Stimulated activated CD4-positive, alpha-beta T cell treated with anti-CD3 and anti-CD28 coated beads, Interleukin-15, amount 100 ng/mL, for 24 hours (primary cell): ENCODE results near the gene PNCK.
"Not testable (repeated sequence)": the region's sequence is repeated elsewhere in the genome, so short reads cannot be mapped to it uniquely, and the experiment has no call there.

Source experiments
- DNase-seq: peaks from one replicate; pipeline ENCODE4 v3.0.0-alpha.2; 2020

Gene PNCK

DNA sequence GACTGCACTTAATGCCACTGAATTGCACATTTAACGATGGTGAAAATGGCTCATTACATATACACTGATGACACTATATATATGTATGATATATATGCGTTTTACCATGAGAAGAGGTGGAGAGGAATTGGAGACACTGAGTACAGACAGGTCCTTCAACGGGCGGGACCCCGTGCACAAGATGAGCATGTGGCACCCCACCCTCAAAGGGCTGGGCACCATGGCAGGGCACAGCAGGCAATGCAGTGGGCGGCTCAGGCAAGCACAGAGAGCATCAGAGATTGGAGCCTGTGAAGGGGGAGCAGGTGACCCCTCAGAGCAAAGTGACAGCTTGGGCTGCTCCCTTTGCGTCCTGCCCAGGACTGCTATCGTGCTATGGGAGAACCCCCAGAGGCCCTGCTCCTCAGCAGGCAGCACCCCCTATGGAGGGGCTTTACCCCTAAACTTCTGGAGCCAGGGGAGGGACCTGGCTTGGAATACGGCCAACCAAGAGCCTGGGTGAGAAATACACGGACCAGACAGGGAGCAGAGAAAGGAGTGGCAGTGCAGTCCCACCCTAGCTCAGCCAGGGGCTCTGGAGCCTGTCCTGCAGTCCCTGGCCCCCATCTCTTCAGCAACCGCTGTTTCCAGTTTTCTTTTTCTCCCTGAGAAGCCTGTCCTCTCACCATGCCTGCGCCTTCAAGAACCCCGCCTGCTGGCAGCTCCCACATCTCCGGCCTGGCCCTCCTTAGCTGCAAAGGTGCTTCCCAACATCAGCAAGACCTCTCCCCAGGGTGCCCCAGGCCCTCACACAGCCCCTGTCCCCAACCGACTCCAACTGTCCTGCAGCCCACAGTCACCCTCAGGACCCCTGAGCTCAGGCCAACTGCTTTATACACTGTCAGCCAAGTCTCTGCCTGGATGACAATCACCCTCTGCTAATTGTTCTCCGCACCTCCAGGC is 24.6 kb upstream of the PNCK start:
- no peak for DNase-seq

GRCh38 chrX:153696986-153697722 is 23.5 kb upstream of the PNCK start:
- DNase-seq: not testable (repeated sequence)

DNA sequence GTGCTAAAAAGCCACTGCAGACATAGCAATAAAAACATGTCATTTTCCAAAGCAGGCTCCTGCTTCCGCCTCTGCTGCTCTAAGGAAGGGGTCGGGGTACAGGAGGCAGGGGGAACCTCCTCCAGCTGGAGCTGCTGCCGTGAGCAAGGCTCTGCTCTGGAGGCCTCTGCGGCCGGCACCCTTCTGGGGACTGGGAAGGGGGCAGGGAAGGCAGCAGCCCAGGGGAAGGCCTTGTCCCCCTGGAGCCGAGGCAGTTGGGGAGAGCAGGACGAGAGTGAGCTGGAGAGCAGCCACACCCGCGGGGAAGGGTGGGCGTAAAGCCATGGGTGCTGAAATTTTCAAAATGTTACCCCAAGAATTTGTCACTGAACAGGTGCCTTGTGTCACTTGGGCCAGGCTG is 22.9 kb upstream of the PNCK start:
- not testable (repeated sequence) for DNase-seq

GRCh38 chrX:153696100-153696499 is 22.5 kb upstream of the PNCK start:
- no peak for DNase-seq

DNA sequence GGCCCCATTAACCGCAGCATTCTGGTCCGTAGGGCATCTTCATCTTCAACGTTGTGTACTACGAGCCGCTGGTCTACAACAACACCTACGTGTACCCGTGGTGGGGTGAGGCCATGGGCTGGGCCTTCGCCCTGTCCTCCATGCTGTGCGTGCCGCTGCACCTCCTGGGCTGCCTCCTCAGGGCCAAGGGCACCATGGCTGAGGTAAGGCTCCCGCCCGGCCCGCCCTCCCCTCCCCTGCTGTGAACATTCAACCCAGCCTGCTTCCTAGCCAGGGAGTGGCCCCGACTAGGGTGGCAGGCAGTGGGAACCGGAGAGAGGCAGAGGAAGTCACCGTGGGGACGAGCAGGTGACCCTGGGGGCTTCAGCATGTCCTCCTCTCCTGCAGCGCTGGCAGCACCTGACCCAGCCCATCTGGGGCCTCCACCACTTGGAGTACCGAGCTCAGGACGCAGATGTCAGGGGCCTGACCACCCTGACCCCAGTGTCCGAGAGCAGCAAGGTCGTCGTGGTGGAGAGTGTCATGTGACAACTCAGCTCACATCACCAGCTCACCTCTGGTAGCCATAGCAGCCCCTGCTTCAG is 21.2 kb upstream of the PNCK start:
- DNase-seq: no peak

DNA sequence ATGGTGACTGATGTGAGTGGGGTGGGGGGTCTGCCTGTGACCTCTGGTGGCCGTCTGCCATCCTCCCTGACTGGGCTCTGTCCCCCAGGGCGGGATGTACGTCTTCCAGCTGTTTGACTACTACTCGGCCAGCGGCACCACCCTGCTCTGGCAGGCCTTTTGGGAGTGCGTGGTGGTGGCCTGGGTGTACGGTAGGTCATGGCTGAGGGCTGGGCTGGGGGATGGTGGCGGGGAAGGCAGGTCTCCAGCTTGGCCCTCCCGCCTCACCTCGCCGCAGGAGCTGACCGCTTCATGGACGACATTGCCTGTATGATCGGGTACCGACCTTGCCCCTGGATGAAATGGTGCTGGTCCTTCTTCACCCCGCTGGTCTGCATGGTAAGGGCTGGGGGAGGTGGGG is 20.6 kb upstream of the PNCK start:
- DNase-seq: not testable (repeated sequence)

DNA sequence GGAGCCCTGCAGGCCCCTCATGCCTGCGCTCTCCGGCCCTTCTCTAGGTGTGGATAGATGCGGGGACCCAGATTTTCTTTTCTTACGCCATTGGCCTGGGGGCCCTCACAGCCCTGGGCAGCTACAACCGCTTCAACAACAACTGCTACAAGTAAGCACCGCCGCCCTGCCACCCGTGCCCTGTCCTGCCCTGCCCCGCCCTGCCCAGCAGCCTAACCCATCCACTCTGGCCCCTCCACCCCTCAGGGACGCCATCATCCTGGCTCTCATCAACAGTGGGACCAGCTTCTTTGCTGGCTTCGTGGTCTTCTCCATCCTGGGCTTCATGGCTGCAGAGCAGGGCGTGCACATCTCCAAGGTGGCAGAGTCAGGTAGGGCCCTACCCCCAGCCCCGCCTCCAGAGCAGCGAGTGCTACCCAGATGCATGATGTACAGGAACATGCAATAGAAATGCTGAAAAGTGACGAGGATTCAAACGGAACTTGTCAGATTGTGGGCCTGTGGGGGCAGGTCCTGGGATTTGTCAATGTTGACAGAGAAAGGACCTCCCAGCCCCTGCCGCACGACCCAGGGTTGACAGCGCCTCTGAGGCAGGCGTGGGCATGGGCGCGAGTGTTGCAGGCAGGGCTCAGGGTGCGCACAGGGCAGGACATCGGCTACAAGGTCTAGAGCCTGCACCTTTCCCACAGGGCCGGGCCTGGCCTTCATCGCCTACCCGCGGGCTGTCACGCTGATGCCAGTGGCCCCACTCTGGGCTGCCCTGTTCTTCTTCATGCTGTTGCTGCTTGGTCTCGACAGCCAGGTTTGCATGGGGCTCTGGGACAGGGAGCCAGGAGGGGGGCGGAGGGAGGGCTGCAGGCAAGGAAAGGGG is 19.8 kb upstream of the PNCK start:
- DNase-seq: no peak

DNA sequence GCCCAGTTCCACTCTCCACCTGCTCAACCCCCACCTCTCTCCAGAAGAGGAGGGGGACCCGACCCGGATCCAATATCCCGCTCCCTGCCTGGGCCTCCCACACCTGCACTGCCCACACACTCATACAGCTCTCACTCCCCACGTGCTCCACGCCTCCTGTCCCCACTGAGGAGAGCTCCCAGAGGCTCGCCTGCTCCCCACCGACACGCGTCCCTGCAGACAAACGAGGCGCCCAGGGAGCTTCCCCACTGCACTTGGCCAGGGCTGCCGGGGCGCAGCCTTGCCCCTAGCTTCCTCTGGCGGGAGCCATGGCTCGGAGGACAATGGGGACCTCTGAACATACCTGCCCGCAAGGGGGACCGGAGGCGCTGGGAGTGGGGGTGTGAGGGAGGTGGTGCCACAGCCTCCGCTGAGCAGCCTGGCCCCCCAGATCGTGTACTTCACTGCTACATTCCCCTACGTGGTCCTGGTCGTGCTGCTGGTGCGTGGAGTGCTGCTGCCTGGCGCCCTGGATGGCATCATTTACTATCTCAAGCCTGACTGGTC is 19.1 kb upstream of the PNCK start:
- no peak for DNase-seq

GRCh38 chrX:153692003-153692402 is 18.4 kb upstream of the PNCK start:
- no peak for DNase-seq

DNA sequence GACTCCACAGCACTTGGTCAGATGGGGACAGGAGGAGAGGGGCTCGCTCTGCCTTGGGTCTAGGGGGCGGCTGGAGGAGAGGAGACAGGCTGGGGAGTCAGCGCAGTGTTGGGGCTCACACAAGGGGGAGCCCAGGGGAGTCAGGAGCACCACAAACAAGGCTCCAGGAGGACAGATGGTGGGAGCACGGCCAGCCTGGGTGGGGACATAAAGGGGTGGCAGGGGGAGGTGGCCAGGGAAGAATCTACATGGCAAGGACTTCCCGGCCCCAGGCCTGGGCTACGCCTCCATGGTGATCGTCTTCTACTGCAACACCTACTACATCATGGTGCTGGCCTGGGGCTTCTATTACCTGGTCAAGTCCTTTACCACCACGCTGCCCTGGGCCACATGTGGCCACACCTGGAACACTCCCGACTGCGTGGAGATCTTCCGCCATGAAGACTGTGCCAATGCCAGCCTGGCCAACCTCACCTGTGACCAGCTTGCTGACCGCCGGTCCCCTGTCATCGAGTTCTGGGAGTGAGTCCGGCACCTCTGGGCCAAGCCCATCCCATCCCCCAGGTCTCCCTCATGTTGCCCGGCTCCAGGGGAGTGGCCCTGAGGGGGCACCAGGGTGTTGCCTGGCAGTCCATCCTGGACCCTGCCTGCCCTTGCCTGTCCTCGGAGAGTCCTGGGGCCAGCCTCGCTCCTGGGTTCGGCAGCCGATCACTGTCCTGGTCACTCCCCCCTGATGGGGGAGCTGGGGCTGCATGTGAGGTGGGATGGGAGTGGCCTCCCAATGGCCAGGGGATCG is 17.6 kb upstream of the PNCK start:
- DNase-seq: not testable (repeated sequence)

- no peak for DNase-seq
These were observed 16.9 kb upstream of the PNCK start for GRCh38 chrX:153690466-153690865.

- DNase-seq: no peak
These were observed 16.2 kb upstream of the PNCK start for GRCh38 chrX:153689654-153690465.

- DNase-seq: no peak
These were observed 15.4 kb upstream of the PNCK start for GRCh38 chrX:153688911-153689590.

- no peak for DNase-seq
These were observed 14.9 kb upstream of the PNCK start for GRCh38 chrX:153688506-153688905.

DNA sequence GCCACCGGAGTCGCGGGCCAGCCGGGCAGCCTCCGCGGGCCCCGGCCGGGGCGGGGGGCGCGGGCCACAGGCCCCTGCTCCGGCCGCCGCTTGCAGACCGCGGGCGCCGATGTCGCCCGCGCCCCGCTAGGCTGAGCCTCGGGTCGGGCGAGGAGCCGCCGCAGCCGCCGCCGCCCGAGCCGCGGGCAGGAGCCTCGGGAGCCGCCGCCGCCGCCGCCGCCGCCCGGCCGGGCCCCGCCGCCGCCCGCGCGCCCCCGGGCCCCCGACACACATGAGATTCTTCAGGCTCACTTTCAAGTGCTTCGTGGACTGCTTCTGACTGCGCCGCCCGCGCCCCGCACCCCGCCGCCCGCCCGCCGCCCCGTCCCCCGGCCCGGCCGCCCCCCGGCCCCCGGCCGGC is 14.5 kb upstream of the PNCK start:
- DNase-seq: no peak

DNA sequence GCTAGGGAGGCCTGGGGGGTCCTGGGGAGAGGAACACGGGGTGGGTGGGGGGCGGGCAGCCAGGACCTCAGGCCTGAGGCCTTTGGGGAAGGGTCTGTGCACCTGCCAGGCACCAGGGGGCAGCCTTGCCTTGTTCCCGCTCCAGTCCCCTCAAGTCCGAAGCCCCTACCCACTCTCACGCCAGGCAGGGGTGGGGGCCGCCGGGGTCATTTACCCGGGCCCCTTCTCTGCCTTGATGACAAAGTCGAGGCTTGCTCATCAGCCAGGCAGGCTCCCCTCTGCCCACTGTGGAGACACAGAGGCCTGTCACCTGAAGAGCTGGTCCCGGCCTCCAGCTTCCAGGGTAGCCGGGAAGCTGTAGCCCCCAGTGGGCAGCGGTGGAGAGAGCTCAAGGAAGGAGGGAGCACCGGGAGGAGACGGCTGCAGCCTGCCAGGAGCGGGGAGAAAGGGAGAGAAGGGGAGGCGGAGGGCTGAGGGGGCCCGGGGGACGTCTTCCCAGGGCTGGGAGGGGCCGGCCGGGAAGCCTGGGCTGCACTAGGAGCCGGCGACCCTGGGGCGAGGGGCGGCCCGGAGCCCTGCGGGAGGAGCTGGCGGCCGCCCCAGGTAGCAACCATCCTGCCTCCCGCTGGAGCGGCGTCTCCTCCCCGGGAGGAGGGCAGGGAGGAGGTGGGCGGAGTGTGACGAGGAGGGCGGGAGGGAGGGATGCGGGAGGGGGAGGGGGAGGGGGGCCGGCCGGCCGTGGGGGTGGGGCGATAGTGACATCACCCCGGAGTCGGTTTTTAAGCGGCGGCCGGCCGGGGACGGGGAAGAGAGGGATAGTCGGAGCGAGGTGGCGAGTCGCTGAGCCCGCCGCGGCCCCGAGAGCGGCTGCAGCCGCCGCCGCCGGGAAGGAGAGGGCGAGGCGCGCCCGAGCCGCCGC is 13.8 kb upstream of the PNCK start, which contains the start of gene SLC6A8:
SLC6A8 (plus strand) TSS at position 806 of the 919 bp plus-strand sequence. CDS start 649 bp downstream, outside the sequence.
- DNase-seq: peak; percentile 60

DNA sequence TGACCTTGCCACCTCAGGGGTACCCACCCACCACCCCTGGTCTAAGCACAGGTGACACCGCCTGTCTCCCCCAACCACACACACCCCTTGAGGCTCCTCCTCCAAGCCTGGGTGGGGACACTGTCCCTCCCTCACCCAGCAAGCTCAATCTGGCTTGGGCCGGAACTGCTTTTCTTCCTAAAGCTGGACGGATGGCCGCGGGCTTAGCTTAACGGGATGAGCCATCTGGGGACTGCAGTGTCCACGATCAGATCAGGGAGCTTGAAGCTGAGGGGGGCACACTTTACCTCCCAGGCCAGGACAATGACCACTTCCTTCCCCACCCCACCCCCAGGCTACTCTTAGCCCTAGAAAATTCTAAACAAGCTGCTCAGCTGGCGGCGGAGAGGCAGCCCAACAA is 13.1 kb upstream of the PNCK start:
- no peak for DNase-seq
